ENCODE measurements around the gene MYBPC2. TPM values are rescaled to one million over a fixed set of nuclear protein-coding genes. Genes with fewer than 3 reads are reported as not detected.

MYBPC2 gene
- total and polyA plus RNA-seq, 12 donors: 0.03 to 1.6 TPM; not detected in 10

- TF ChIP-seq CTCF (IDR thresholded peaks at IDR 0.05): no peak
- TF ChIP-seq POLR2A (IDR thresholded peaks at IDR 0.05): no peak
- intact Hi-C loops (cut with DNase I): no loop called here
- H3K4me3 ChIP-seq: no peak overlapping the region
- H3K4me1 ChIP-seq (replicated peaks in 1 of 2): no peaks in the 10 kb centered on the region
- 77 to 85% (median 80%) methylated on average over 13 to 18 of the region's 18 CpGs for WGBS, 4 donors
- peaks cover 25% of the 10 kb centered on the region for H3K27me3 ChIP-seq
- H3K27ac ChIP-seq: no peak overlapping the region
- no peaks in the 10 kb centered on the region for H3K9me3 ChIP-seq (replicated peaks in 1 of 3)
- no peaks in the 10 kb centered on the region for H3K36me3 ChIP-seq (replicated peaks in 1 of 2)
- no peak for DNase-seq
Observed at GRCh38 chr19:50422397-50423278, 10.1 kb upstream of the MYBPC2 start.

GRCh38 chr19:50423279-50424113 is 9.2 kb upstream of the MYBPC2 start:
- Histone ChIP-seq H3K36me3 (replicated peaks in 1 of 2) (no peaks in the 10 kb centered on the region), H3K4me1 (replicated peaks in 1 of 2) (no peaks in the 10 kb centered on the region), H3K4me3 (no peak overlapping the region), H3K27me3 (peaks cover 18% of the 10 kb centered on the region), H3K9me3 (replicated peaks in 1 of 3) (no peaks in the 10 kb centered on the region), H3K27ac (no peak overlapping the region)
- no peak for DNase-seq
- no peak for TF ChIP-seq POLR2A (IDR thresholded peaks at IDR 0.05)
- TF ChIP-seq CTCF (IDR thresholded peaks at IDR 0.05): no peak
- intact Hi-C loops (cut with DNase I): no loop called here
- WGBS, 4 donors: 76 to 86% (median 82%) methylated on average over 17 to 22 of the region's 22 CpGs

- no peaks in the 10 kb centered on the region for H3K9me3 ChIP-seq (replicated peaks in 1 of 3)
- intact Hi-C loops (cut with DNase I): no loop called here
- H3K27me3 ChIP-seq: peaks cover 13% of the 10 kb centered on the region
- TF ChIP-seq CTCF (IDR thresholded peaks at IDR 0.05) (no peak), POLR2A (IDR thresholded peaks at IDR 0.05) (no peak)
- WGBS, 4 donors: 60 to 89% (median 80%) methylated on average over 7 of the region's 7 CpGs
- H3K4me1 ChIP-seq (replicated peaks in 1 of 2): no peaks in the 10 kb centered on the region
- no peak overlapping the region for H3K4me3 ChIP-seq
- no peak overlapping the region for H3K27ac ChIP-seq
- DNase-seq: no peak
- H3K36me3 ChIP-seq (replicated peaks in 1 of 2): no peaks in the 10 kb centered on the region
Observed at GRCh38 chr19:50425581-50425980, 7.1 kb upstream of the MYBPC2 start.

- TF ChIP-seq POLR2A (IDR thresholded peaks at IDR 0.05) (no peak), CTCF (IDR thresholded peaks at IDR 0.05) (no peak)
- Histone ChIP-seq H3K4me1 (replicated peaks in 1 of 2) (peaks cover 0 to 11% of the 10 kb centered on the region in 2 donors), H3K9me3 (replicated peaks in 1 of 3) (no peaks in the 10 kb centered on the region), H3K4me3 (peak overlapping the region in 1 of 4 donors; percentile 36), H3K36me3 (replicated peaks in 1 of 2) (no peaks in the 10 kb centered on the region), H3K27me3 (peaks cover 14% of the 10 kb centered on the region), H3K27ac (peak overlapping the region in 2 of 5 donors; percentile 59 to 76)
- DNase-seq: no peak
- intact Hi-C loops (cut with DNase I): no loop called here
- 77 to 81% (median 79%) methylated on average over 24 to 26 of the region's 26 CpGs for WGBS, 4 donors
Observed at GRCh38 chr19:50427318-50427925, 5.3 kb upstream of the MYBPC2 start.
